ENCODE results near the gene NPRL2.
"Not testable (repeated sequence)": the region's sequence is repeated elsewhere in the genome, so short reads cannot be mapped to it uniquely, and the experiment has no call there.

Gene NPRL2

GRCh38 chr3:50326182-50326541 is 24.4 kb downstream of the NPRL2 start:
- DNase-seq = no peak

- DNase-seq = no peak
Observed at GRCh38 chr3:50325497-50326181, 24.9 kb downstream of the NPRL2 start.

- no peak for DNase-seq
Observed at GRCh38 chr3:50325113-50325480, 25.5 kb downstream of the NPRL2 start.

GRCh38 chr3:50324351-50325112 is 26.0 kb downstream of the NPRL2 start:
- DNase-seq = peak; percentile 67

- no peak for DNase-seq
Observed at GRCh38 chr3:50323614-50324199, 26.9 kb downstream of the NPRL2 start.

- DNase-seq = no peak
Observed at GRCh38 chr3:50323092-50323600, 27.4 kb downstream of the NPRL2 start.

- no peak for DNase-seq
Observed at GRCh38 chr3:50322386-50323091, 28.0 kb downstream of the NPRL2 start, which contains the start of gene HYAL2. Gene HYAL2 (minus strand): TSS chr3:50322745. CDS start chr3:50320489, 2,256 bp downstream.

- DNase-seq = no peak
Observed at GRCh38 chr3:50322115-50322385, 28.5 kb downstream of the NPRL2 start.

- peak; percentile 88 for DNase-seq
Observed at GRCh38 chr3:50321336-50322114, 29.1 kb downstream of the NPRL2 start.

- DNase-seq = peak; percentile 79
Observed at GRCh38 chr3:50320853-50321335, 29.7 kb downstream of the NPRL2 start.

GRCh38 chr3:50319894-50320625 is 30.5 kb downstream of the NPRL2 start:
- no peak for DNase-seq

- no peak for DNase-seq
Observed at GRCh38 chr3:50319181-50319893, 31.2 kb downstream of the NPRL2 start.

GRCh38 chr3:50318615-50319014 is 32.0 kb downstream of the NPRL2 start:
- no peak for DNase-seq

- DNase-seq = no peak
Observed at GRCh38 chr3:50318163-50318562, 32.4 kb downstream of the NPRL2 start.

GRCh38 chr3:50317300-50317699 is 33.3 kb downstream of the NPRL2 start:
- no peak for DNase-seq

GRCh38 chr3:50316657-50317242 is 33.8 kb downstream of the NPRL2 start:
- peak; percentile 81 for DNase-seq

- no peak for DNase-seq
Observed at GRCh38 chr3:50314816-50315215, 35.8 kb downstream of the NPRL2 start.

- no peak for DNase-seq
Observed at GRCh38 chr3:50314342-50314741, 36.2 kb downstream of the NPRL2 start.

GRCh38 chr3:50312041-50312440 is 38.5 kb downstream of the NPRL2 start:
- not testable (repeated sequence) for DNase-seq

- no peak for DNase-seq
Observed at GRCh38 chr3:50304601-50305000, 46.0 kb downstream of the NPRL2 start.

Measured in CD4-positive, alpha-beta T cell treated with Interleukin-6 for 4 hours (primary cell).